Esophagus squamous epithelium (tissue), 4 donors: ENCODE data around the gene PCSK5.

ENCODE experiments used
- CTCF ChIP-seq, 6 experiments: fragments of 450-650 bp in 4 of 6; fragments of 200-600 bp in 2 of 6; sonication (generic) in 2 of 6; IDR thresholded peaks; one replicate each; pipeline ENCODE4 v1.5.1; 2016 to 2019; ENCODE audit warnings: antibody characterized with exemption in 6 of 6, mild to moderate bottlenecking in 4 of 6, moderate library complexity in 4 of 6
- POLR2A ChIP-seq, 4 donors: fragments of 450-650 bp; IDR thresholded peaks; one replicate each; pipeline ENCODE4 v1.6.1; 2017; ENCODE audit warnings: antibody characterized with exemption in 4 of 4, mild to moderate bottlenecking in 4 of 4, moderate library complexity in 3 of 4

GRCh38 chr9:75941066-75941465 lies 50.6 kb downstream of the PCSK5 start:
- TF ChIP-seq CTCF (IDR thresholded peaks at IDR 0.05) (no peak), POLR2A (IDR thresholded peaks at IDR 0.05) (no peak)
